ENCODE measurements around the gene KRTAP10-12.

The KRTAP10-12 gene

DNA sequence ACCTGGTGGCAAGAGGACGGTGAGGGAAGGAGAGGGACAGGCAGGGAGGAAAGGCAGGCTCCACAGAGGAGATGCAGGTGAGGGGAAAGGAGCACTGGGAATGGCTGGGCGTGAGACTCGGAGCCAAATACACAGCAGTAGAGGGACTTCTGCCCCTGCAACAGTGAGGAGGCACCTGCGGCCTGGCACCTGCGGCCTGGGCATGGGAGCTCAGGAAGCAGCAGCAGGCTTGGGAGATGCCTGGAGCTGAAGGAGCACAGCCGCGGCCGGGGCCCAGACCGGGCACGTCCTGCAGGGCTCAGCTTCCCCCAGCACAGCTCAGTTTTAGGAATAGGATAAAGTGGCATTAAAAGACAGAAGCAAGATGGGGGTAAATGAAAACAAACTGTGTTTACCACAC is 35.3 kb downstream of the KRTAP10-12 start:
- H3K9ac ChIP-seq (ENCODE audit: low read depth in 1 of 2, low read length in 2 of 2) = no peak overlapping the region
- no peak overlapping the region for H3K27ac ChIP-seq (ENCODE audit: low read depth, low read length)
- no peaks in the 10 kb centered on the region for H3K9me3 ChIP-seq (ENCODE audit: control insufficient read depth in 1 of 2, low read length in 2 of 2)
- no peaks in the 10 kb centered on the region for H3K4me1 ChIP-seq (ENCODE audit: control insufficient read depth in 1 of 2, insufficient read depth in 2 of 2, low read length in 2 of 2)
- H3K4me3 ChIP-seq (ENCODE audit: low read depth in 1 of 2, low read length in 2 of 2) = no peak overlapping the region
- no peaks in the 10 kb centered on the region for H3K36me3 ChIP-seq (ENCODE audit: control insufficient read depth in 1 of 2, insufficient read depth in 2 of 2, low read length in 2 of 2)
- H3K27me3 ChIP-seq (ENCODE audit: control insufficient read depth in 1 of 2, insufficient read depth in 2 of 2, low read length in 2 of 2) = peaks cover 0 to 7% of the 10 kb centered on the region in 2 donors

DNA sequence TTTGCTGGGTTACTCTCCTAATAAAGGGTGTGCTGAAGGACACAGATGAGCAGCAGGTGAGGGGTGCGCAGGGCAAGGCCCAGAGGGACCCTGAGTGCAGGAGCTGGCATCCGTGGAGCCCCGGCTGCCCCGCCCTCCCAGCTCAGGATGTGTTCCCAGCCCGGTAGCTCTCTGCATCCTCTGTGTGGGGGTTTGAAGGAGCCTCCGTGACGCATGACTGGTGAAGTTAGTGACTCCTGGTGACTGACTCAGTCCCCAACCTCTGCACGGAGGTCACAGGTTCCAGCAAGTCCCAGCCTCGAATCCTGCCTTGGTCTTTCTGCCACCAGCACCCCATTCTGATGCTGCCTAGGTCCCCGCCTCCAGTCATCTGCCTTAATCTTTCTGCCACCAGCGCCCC is 36.0 kb downstream of the KRTAP10-12 start:
- H3K9me3 ChIP-seq (ENCODE audit: control insufficient read depth in 1 of 2, low read length in 2 of 2) = peaks cover 0 to 5% of the 10 kb centered on the region in 2 donors
- H3K27me3 ChIP-seq (ENCODE audit: control insufficient read depth in 1 of 2, insufficient read depth in 2 of 2, low read length in 2 of 2) = peaks cover 0 to 4% of the 10 kb centered on the region in 2 donors
- no peaks in the 10 kb centered on the region for H3K36me3 ChIP-seq (ENCODE audit: control insufficient read depth in 1 of 2, insufficient read depth in 2 of 2, low read length in 2 of 2)
- no peak overlapping the region for H3K27ac ChIP-seq (ENCODE audit: low read depth, low read length)
- no peak overlapping the region for H3K4me3 ChIP-seq (ENCODE audit: low read depth in 1 of 2, low read length in 2 of 2)
- H3K9ac ChIP-seq (ENCODE audit: low read depth in 1 of 2, low read length in 2 of 2) = no peak overlapping the region
- H3K4me1 ChIP-seq (ENCODE audit: control insufficient read depth in 1 of 2, insufficient read depth in 2 of 2, low read length in 2 of 2) = no peaks in the 10 kb centered on the region

DNA sequence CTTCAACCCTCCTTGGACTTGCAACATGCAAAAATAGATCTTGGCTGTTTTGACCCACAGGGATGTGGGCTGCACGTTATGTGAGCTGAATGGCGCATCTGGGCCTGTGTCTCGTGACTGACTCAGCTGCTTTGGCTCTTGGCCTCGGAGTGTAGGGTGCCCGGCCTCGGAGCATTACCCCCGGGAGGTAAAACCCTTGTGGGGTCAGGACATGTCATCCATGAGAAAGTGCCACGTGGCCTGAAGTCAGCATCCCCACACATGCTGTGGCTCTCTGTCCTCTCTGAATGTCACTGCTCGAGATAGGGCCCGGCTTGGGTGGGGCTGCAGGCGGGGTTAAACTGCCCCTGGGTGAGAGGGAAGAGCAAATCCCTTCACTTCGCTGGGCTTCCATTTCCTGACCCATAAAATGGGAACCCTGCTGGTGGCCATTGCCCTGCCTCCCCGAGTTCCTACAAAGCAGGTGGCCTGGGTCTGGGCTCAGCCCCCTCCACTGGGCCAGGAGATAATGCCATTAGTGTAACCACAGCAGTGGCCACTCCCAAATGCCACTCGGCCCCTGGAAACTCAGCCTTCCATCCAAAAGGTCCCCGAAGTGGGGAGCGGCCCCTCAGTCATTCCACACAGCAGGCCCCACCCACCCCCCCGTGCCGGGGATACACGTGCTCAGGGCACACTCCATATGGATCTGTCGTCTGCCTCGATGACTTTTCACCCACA is 37.2 kb downstream of the KRTAP10-12 start:
- H3K9me3 ChIP-seq (ENCODE audit: control insufficient read depth in 1 of 2, low read length in 2 of 2) = peaks cover 0 to 5% of the 10 kb centered on the region in 2 donors
- H3K27ac ChIP-seq (ENCODE audit: low read depth, low read length) = no peak overlapping the region
- H3K36me3 ChIP-seq (ENCODE audit: control insufficient read depth in 1 of 2, insufficient read depth in 2 of 2, low read length in 2 of 2) = no peaks in the 10 kb centered on the region
- no peak overlapping the region for H3K9ac ChIP-seq (ENCODE audit: low read depth in 1 of 2, low read length in 2 of 2)
- no peak overlapping the region for H3K4me3 ChIP-seq (ENCODE audit: low read depth in 1 of 2, low read length in 2 of 2)
- H3K4me1 ChIP-seq (ENCODE audit: control insufficient read depth in 1 of 2, insufficient read depth in 2 of 2, low read length in 2 of 2) = no peaks in the 10 kb centered on the region
- H3K27me3 ChIP-seq (ENCODE audit: control insufficient read depth in 1 of 2, insufficient read depth in 2 of 2, low read length in 2 of 2) = peaks cover 0 to 4% of the 10 kb centered on the region in 2 donors

DNA sequence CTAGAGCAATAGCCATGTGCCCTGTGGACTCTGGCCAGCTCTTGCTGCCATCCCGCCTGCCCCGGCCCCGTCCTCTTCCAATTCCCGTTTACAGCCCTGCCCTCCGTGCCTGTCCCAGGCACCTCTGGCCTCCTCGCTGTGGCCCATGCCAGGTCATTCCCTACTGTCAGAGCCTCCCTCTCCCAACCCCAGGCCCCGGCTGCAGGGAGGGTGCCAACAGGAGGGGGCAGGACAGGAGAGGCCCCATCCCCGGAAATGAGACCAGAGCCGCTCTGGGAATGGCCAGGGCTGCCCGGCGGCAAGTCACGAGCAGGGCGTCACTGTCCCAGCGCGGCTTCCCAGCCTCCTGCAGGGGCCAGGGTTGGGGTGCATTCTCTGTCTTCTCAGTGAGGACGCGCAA is 37.9 kb downstream of the KRTAP10-12 start:
- H3K27ac ChIP-seq (ENCODE audit: low read depth, low read length) = no peak overlapping the region
- H3K27me3 ChIP-seq (ENCODE audit: control insufficient read depth in 1 of 2, insufficient read depth in 2 of 2, low read length in 2 of 2) = peaks cover 0 to 4% of the 10 kb centered on the region in 2 donors
- H3K36me3 ChIP-seq (ENCODE audit: control insufficient read depth in 1 of 2, insufficient read depth in 2 of 2, low read length in 2 of 2) = no peaks in the 10 kb centered on the region
- no peak overlapping the region for H3K9ac ChIP-seq (ENCODE audit: low read depth in 1 of 2, low read length in 2 of 2)
- H3K4me3 ChIP-seq (ENCODE audit: low read depth in 1 of 2, low read length in 2 of 2) = no peak overlapping the region
- H3K9me3 ChIP-seq (ENCODE audit: control insufficient read depth in 1 of 2, low read length in 2 of 2) = peaks cover 0 to 5% of the 10 kb centered on the region in 2 donors
- H3K4me1 ChIP-seq (ENCODE audit: control insufficient read depth in 1 of 2, insufficient read depth in 2 of 2, low read length in 2 of 2) = no peaks in the 10 kb centered on the region

DNA sequence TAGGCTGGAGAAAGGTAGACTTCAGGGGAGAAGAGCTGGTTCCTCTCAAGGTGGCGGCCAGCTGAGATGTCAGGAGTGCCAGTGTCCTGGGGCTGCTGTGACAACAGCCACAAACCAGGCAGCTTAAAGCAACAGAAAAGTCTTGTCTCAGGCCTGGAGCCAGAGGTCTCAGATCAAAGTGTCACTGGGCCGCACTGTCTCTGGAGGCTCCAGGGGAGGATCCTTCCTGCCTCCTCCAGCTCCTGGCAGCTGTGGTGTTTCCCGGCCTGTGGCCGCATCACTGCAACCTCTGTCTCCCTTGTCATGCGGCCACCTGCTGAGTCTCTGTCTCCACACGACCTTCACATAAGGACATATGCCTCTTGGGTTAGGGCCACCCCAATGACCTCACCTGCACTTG is 38.8 kb downstream of the KRTAP10-12 start:
- Histone ChIP-seq H3K36me3 (ENCODE audit: control insufficient read depth in 1 of 2, insufficient read depth in 2 of 2, low read length in 2 of 2) (no peaks in the 10 kb centered on the region), H3K4me3 (ENCODE audit: low read depth in 1 of 2, low read length in 2 of 2) (no peak overlapping the region), H3K9me3 (ENCODE audit: control insufficient read depth in 1 of 2, low read length in 2 of 2) (peaks cover 0 to 5% of the 10 kb centered on the region in 2 donors), H3K9ac (ENCODE audit: low read depth in 1 of 2, low read length in 2 of 2) (no peak overlapping the region), H3K27me3 (ENCODE audit: control insufficient read depth in 1 of 2, insufficient read depth in 2 of 2, low read length in 2 of 2) (peaks cover 0 to 4% of the 10 kb centered on the region in 2 donors), H3K4me1 (ENCODE audit: control insufficient read depth in 1 of 2, insufficient read depth in 2 of 2, low read length in 2 of 2) (no peaks in the 10 kb centered on the region), H3K27ac (ENCODE audit: low read depth, low read length) (no peak overlapping the region)

DNA sequence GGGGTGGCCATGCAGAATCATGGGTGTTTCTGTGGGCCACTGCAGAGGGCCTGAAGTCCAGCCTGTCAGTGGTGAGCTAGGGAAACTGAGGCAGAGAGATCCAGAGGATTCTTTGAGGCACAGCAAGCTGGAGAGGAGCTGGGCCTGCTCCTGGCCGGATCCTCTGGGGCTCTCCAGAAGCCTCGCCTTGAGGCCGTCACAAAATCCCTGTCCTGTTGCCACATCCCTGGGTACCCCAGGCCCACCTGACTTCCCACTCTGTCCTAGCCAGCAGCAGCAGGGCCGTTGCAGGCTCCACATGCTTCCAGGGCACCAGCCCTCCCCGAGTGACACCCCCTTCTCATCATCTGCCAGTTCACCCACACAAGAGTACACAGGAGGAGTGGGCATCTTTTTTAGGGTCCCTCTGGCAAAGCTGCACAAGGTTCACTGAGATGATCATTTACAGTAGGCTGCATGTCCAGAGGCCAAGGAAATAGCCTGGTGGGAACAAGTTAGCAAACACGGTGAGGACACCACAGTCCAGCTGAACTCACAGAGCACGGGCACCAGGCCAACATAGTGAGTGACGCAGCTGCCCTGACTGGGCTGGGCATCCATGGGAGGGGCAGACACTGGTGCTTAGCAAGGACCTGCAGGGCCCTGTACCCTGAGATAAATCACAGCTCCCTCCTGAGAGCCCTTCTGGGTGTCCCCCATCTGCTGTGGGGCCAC is 39.5 kb downstream of the KRTAP10-12 start:
- peaks cover 0 to 4% of the 10 kb centered on the region in 2 donors for H3K27me3 ChIP-seq (ENCODE audit: control insufficient read depth in 1 of 2, insufficient read depth in 2 of 2, low read length in 2 of 2)
- no peaks in the 10 kb centered on the region for H3K36me3 ChIP-seq (ENCODE audit: control insufficient read depth in 1 of 2, insufficient read depth in 2 of 2, low read length in 2 of 2)
- H3K27ac ChIP-seq (ENCODE audit: low read depth, low read length) = no peak overlapping the region
- peaks cover 0 to 5% of the 10 kb centered on the region in 2 donors for H3K9me3 ChIP-seq (ENCODE audit: control insufficient read depth in 1 of 2, low read length in 2 of 2)
- no peak overlapping the region for H3K9ac ChIP-seq (ENCODE audit: low read depth in 1 of 2, low read length in 2 of 2)
- no peak overlapping the region for H3K4me3 ChIP-seq (ENCODE audit: low read depth in 1 of 2, low read length in 2 of 2)
- no peaks in the 10 kb centered on the region for H3K4me1 ChIP-seq (ENCODE audit: control insufficient read depth in 1 of 2, insufficient read depth in 2 of 2, low read length in 2 of 2)

DNA sequence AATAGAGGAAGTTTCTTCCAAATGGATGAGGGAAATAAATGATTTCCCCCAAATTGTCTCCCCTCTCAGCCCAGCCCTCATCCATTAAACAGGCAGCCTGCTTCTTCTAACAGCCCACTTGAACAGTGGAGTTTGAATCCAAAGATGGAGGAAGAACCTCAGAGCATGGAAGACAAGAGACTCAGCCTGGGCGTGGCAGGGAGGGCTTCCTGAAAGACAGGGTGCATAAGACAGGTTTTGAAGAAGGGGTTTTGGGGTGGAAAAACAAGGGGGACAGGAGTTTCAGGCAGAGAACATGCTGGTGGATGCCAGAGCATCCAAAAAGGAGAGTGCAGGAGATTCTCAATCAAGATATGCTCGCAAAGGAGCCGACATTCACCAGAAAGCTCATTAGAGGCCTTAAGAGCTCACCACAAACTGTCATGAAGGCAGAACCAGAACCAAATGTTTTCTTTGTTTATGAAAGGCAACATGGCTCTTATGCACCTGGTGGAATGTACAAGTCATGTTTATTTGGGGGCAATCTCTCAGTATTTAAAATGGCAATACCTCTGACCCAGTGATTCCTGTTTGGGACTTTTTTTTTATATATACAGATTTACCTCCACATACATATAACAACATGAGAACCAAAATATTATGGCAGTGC is 40.9 kb downstream of the KRTAP10-12 start:
- Histone ChIP-seq H3K9ac (ENCODE audit: low read depth in 1 of 2, low read length in 2 of 2) (no peak overlapping the region), H3K27me3 (ENCODE audit: control insufficient read depth in 1 of 2, insufficient read depth in 2 of 2, low read length in 2 of 2) (no peaks in the 10 kb centered on the region), H3K27ac (ENCODE audit: low read depth, low read length) (no peak overlapping the region), H3K9me3 (ENCODE audit: control insufficient read depth in 1 of 2, low read length in 2 of 2) (peaks cover 0 to 5% of the 10 kb centered on the region in 2 donors), H3K36me3 (ENCODE audit: control insufficient read depth in 1 of 2, insufficient read depth in 2 of 2, low read length in 2 of 2) (no peaks in the 10 kb centered on the region), H3K4me1 (ENCODE audit: control insufficient read depth in 1 of 2, insufficient read depth in 2 of 2, low read length in 2 of 2) (no peaks in the 10 kb centered on the region), H3K4me3 (ENCODE audit: low read depth in 1 of 2, low read length in 2 of 2) (no peak overlapping the region)

DNA sequence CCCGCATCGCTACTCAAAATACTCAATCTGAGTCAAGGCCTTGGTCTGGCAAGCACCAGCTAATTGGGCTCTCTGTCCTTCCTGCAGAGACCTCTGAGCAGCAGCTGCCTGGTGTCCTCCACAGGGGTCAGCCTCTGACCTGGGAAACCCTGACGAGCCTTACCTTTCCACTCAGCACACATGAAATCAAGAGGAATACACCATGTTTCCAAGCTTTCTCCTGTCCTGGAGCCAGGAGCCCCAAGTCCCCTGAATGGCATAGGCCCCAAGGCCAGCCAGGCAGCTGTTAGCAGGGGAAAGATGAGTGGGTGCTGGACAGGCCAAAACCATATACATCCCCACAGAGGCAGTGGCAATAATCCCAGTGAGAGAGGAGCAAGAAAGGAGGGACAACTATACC is 41.6 kb downstream of the KRTAP10-12 start:
- Histone ChIP-seq H3K9me3 (ENCODE audit: control insufficient read depth in 1 of 2, low read length in 2 of 2) (peaks cover 0 to 5% of the 10 kb centered on the region in 2 donors), H3K27me3 (ENCODE audit: control insufficient read depth in 1 of 2, insufficient read depth in 2 of 2, low read length in 2 of 2) (no peaks in the 10 kb centered on the region)

DNA sequence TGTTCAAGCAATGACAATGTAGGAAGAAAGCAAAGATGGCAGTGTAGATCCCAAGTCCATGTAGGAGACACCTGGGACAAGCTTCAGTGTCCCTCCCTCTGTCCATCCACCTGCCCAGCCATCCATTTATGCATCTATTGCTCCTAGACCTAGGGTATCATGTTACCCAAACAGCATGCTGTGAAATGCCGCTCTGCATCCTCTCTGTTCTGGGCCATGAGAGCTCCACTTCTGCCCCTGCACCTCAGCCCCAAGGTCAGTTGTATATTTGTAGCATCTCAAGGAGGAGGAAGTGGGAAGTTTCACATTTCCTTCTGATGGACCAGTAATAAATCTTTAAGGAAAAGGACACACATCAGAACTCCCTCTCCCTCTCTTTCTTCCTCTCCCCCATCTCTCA is 42.3 kb downstream of the KRTAP10-12 start:
- H3K27ac ChIP-seq (ENCODE audit: low read depth, low read length) = no peak overlapping the region
- no peak overlapping the region for H3K9ac ChIP-seq (ENCODE audit: low read depth in 1 of 2, low read length in 2 of 2)
- peaks cover 0 to 5% of the 10 kb centered on the region in 2 donors for H3K9me3 ChIP-seq (ENCODE audit: control insufficient read depth in 1 of 2, low read length in 2 of 2)

More for the DNA sequence above, 41.6 kb downstream of the KRTAP10-12 start:
- Histone ChIP-seq H3K36me3 (ENCODE audit: control insufficient read depth in 1 of 2, insufficient read depth in 2 of 2, low read length in 2 of 2) (no peaks in the 10 kb centered on the region), H3K4me1 (ENCODE audit: control insufficient read depth in 1 of 2, insufficient read depth in 2 of 2, low read length in 2 of 2) (no peaks in the 10 kb centered on the region), H3K27ac (ENCODE audit: low read depth, low read length) (no peak overlapping the region), H3K4me3 (ENCODE audit: low read depth in 1 of 2, low read length in 2 of 2) (no peak overlapping the region), H3K9ac (ENCODE audit: low read depth in 1 of 2, low read length in 2 of 2) (no peak overlapping the region)

DNA sequence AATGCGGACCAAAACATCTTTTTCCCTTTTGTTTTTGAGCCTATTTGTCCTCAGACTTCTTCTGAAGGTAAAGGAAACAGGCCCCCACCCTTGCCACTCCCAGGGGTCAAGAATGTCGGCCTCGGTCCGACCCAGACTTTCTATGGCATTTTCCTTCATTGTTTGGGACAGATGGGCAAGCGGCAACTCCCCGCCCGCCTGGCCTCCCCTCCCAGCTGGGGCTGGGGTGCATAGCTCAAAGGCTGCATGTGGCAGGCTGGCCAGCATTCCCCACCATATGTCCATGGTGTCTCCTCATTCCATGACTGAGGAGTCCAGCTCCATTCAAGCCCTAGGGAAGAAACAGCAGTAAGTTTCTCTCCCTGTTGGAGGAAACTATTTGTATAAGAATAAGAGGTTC is 43.8 kb downstream of the KRTAP10-12 start:
- H3K36me3 ChIP-seq (ENCODE audit: control insufficient read depth in 1 of 2, insufficient read depth in 2 of 2, low read length in 2 of 2) = no peaks in the 10 kb centered on the region

More for the DNA sequence above, 42.3 kb downstream of the KRTAP10-12 start:
- Histone ChIP-seq H3K4me1 (ENCODE audit: control insufficient read depth in 1 of 2, insufficient read depth in 2 of 2, low read length in 2 of 2) (no peaks in the 10 kb centered on the region), H3K36me3 (ENCODE audit: control insufficient read depth in 1 of 2, insufficient read depth in 2 of 2, low read length in 2 of 2) (no peaks in the 10 kb centered on the region), H3K4me3 (ENCODE audit: low read depth in 1 of 2, low read length in 2 of 2) (no peak overlapping the region), H3K27me3 (ENCODE audit: control insufficient read depth in 1 of 2, insufficient read depth in 2 of 2, low read length in 2 of 2) (no peaks in the 10 kb centered on the region)

More for the DNA sequence above, 43.8 kb downstream of the KRTAP10-12 start:
- Histone ChIP-seq H3K9me3 (ENCODE audit: control insufficient read depth in 1 of 2, low read length in 2 of 2) (peaks cover 0 to 5% of the 10 kb centered on the region in 2 donors), H3K27me3 (ENCODE audit: control insufficient read depth in 1 of 2, insufficient read depth in 2 of 2, low read length in 2 of 2) (no peaks in the 10 kb centered on the region), H3K4me3 (ENCODE audit: low read depth in 1 of 2, low read length in 2 of 2) (no peak overlapping the region), H3K27ac (ENCODE audit: low read depth, low read length) (no peak overlapping the region), H3K4me1 (ENCODE audit: control insufficient read depth in 1 of 2, insufficient read depth in 2 of 2, low read length in 2 of 2) (no peaks in the 10 kb centered on the region), H3K9ac (ENCODE audit: low read depth in 1 of 2, low read length in 2 of 2) (no peak overlapping the region)
